Measurements from ENCODE around the gene LCA5L.

DNA sequence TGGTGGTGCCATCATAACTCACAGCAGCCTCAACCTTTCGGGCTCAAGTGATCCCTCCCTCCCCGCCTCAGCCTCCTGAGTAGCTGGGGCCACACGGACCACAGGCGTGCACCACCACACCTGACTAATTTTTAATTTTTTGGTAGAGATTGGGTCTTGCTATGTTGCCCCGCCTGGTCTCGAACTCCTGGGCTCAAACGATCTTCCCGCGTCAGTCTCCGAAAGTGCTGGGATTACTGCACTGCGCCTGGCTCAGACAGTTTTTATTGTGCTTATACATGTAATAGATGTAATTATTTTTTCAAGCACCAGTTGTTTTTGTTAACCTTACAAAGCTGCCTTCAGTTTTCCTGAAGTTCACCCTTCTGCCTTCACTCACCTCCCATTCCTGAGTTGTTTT, 58.7 kb downstream of the LCA5L start:
- no peak for TF ChIP-seq POLR2A (IDR thresholded peaks at IDR 0.05)
- TF ChIP-seq, protein P1, sequence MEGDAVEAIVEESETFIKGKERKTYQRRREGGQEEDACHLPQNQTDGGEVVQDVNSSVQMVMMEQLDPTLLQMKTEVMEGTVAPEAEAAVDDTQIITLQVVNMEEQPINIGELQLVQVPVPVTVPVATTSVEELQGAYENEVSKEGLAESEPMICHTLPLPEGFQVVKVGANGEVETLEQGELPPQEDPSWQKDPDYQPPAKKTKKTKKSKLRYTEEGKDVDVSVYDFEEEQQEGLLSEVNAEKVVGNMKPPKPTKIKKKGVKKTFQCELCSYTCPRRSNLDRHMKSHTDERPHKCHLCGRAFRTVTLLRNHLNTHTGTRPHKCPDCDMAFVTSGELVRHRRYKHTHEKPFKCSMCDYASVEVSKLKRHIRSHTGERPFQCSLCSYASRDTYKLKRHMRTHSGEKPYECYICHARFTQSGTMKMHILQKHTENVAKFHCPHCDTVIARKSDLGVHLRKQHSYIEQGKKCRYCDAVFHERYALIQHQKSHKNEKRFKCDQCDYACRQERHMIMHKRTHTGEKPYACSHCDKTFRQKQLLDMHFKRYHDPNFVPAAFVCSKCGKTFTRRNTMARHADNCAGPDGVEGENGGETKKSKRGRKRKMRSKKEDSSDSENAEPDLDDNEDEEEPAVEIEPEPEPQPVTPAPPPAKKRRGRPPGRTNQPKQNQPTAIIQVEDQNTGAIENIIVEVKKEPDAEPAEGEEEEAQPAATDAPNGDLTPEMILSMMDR (IDR thresholded peaks at IDR 0.05), result no peak

Data from uterus (tissue), 2 donors.